GM10847 (cell line): Measurements from ENCODE around the gene CYTH1.

Source experiments
- POLR2A ChIP-seq: IDR thresholded peaks from 2 replicates; pipeline ENCODE4 v1.6.1; 2011; ENCODE audit not compliant: insufficient read length; ENCODE audit errors: extremely low read depth

Gene CYTH1

DNA sequence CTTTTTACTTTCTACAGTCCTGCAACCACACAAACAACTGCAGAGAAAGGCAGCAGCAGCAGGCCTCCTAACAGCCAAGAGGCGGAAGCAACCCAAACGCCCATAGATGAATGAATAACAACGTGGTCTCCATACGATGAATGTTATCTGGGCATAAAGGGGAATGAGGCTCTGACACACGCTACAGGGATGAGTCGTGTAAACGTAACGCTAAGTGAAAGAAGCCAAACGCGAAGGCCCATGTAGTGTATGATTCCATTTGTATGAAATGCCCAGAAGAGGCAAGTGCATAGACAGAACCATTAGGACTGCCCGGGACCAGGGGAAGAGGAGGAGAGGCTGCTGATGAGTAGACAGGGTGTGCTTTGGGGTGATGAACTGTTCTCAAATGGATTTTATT, 110.1 kb downstream of the CYTH1 start:
- no peak for TF ChIP-seq POLR2A

DNA sequence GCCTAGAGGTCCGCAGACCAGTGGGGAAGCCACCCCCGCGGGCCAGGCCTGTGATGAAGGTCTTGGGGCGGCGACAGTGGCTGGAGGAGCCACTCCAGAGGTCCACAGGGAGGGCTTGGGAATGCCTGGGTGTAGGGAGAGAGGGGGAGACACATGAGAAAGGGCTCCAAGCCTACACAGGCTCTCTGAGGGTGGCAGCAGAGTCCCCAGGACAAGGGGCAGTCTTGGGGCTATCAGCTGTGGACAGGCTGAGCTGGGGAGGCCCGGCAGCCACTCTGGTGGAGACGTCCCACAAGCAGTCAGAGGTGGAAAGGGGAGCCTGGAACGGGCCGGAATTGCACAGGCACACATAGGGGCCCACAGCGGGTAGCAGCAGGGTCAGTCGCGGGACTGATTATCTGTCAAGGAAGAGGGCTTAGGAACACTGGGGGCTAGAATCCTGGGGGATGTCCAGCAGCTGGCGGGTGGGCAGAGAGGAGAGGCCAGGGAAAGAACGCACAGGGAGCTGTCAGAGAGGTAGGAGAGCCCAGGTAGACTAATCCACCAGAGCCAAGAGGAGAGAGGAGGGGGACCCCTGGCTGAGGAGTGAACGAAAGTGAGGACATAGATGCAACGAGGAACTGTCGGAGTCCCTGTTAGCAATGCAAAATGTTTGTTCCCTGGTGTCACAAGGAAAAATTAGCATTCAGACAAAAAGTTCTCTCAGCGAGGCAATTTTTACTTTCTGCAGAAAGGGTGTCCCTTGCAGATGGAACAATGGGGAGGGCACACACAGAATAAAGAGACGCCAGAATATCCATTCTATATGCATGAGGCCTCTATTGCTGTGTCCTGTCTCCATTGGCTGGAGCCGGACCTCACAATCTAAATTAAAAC, 111.0 kb downstream of the CYTH1 start:
- TF ChIP-seq POLR2A = no peak

DNA sequence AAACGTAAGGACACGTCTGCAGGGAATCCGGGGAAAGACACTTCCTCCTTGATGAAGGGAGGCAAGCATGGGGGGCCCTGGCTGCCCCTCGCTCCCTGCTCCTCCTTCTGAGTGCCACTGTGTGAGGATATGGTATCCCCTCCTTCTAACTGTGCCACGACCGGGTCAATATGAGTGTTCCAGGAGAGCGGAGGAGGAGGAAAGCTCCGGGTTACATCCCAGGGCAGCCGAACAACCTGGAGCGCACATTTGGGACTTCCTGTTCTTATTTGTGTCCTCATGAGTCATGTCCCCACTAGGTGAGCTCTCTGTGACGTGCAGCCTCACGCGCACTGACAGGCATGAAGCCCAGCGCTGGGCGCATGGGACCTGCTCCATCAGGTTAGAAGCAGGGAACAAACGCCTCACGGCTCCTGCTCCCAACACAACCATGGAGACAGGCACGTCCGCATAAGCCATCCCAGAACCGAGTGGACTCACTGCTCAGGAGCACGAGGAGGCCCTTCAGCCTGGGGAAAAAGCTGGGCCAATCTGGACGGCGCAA, 112.0 kb downstream of the CYTH1 start:
- TF ChIP-seq POLR2A = no peak

DNA sequence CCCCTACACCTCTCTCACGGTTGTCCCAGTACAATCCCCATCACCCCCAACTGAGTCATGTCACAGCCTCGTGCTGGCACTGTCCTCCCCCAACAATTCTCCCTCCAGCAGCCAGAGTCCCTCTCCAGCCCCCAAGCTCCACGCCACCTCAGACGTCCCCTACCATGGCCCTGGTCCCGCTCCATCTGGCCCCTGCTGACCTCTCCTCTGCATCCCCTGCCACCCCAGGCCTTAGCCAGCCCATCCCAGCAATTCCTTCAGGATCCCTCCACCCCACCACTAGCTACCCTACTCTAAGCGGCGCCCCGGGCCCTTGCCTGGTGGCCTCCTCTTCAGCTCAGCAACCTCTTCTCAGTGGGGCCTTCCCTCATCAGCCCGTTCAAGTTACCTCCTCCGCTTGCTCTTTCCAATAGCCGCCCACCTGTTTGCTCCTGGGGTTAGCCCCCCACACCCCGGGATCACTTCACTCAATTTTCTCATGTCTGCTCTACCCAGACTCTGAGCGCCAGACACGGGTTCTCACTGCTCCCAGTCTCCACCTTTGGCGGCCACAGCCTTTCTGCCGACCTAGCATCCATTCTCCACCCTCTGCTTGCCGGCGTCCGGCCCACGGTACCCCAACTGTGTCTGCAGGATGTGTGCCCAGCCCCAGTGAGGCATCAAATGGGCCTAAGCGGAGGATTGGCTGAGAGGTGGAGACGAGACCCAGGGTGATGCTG, 112.7 kb downstream of the CYTH1 start:
- no peak for TF ChIP-seq POLR2A

DNA sequence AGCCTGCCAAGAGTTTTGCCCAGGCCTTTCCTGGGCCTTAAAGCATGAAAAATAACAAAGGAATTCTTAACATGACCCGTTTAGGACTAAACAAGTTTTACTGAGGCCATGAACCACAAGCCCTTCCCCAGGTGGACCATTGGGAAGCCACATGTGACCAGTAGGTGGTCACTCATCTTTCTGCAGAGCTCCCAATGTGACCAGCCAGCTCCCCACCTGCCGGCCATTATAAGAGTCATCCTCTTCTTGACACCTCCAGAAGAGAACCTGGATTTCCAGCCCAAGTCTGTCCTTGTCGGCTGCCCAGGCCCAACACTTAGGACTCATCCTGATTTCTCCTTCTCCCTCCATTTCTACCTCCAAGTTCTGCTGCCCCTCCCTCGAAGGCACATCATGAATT, 113.2 kb downstream of the CYTH1 start:
- no peak for TF ChIP-seq POLR2A

DNA sequence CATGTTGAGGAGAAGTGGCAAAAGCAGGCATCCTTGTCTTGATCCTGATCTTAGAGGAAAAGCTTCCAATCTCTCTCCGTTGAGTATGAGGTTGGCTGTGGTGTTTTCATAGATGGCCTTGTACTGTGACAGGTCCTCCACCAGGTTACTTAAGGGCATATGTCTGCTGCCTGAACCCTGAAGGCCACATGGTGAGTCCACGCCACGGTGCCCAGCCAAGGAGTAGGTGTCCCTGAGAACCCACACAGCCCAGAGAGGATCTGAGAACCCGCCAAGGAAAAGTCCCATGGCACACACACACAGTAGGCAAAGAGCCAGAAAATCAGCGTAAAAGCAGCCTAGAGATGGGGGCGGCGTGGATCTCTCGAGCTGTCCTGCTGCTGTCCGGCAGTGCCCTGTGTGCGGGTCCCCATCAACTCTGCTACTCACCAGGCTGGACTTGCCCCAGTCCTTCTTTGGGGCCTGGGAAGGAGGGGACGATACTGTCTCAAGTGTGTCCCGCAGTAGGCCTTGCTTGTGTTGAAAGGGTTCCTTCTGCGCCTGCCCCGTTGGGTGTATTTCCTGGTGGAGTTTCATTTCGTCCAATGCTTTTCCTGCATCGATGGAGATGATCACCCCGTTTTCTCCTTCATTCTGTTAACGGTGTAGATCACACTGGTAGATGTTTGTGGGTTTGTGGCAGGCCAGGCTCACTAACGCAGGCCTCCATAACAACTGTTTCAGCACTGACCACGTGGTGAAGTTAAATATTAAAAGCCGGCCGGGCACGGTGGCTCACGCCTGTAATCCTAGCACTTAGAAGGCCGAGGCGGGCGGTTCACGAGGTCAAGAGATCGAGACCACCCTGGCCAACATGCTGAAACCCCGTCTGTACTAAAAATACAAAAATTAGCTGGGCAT, 114.1 kb downstream of the CYTH1 start:
- no peak for TF ChIP-seq POLR2A

DNA sequence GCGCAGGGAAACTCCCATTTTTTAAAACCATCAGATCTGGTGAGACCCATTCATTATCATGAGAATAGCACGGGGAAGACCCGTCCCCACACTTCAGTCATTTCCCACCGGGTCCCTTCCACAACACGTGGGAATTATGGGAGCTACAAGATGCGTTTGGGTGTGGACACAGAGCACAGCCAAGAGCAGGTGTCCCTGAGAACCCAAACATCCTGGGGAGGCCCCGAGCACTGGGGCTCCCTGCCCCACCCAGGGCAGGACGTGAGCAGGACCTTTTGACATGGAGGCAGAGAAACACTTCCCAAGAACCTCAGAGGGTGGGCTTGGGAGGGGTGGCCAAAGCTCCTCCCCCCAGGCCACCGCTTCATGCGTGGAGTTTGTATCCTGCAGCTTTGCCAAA, 115.0 kb downstream of the CYTH1 start:
- TF ChIP-seq POLR2A = no peak

DNA sequence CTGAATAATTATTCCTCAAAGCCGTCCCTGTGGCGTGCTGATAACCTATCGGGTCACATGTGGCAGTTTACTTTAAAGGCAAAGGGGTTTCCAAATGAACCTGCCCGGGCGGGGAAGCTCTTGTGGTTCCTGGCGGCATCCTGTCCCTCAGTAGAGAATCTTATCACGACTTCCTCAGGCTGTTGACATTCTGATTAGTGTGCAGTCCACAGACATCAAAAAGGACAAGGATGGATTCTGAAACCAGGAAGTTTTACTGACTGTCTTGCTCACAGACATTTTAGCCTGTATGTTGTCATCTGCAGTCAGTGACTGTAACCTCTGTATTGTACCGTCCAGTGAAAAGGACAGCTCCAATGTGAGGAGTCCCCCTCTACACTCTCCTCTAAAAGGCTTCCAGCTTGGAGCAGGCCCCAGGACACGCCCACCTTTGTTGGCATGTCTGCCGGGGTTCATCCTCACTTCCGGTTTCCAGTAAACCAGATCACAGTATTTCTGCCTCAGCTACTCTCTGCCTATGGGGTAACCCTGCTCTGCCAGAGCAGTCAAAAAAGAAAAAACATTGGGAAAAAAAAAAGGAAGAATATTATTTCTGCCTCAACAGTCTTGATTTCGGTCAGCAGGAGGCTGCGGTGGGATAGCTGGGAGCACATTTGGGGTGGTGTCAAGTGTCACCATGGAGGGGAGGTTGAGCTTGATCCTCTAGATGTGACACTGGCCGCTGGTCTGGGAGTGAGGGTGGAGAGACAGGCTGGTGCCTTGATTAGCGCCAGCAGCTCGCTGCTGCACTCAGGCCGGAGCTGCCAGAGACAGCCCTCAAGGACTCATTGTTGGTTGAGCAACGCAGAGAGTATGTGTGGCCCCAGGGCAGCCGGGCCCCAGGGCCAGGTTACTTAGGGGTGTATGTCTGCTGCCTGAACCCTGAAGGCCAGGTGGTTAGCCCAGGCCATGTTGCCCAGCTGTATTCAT, 115.8 kb downstream of the CYTH1 start:
- TF ChIP-seq POLR2A = no peak

DNA sequence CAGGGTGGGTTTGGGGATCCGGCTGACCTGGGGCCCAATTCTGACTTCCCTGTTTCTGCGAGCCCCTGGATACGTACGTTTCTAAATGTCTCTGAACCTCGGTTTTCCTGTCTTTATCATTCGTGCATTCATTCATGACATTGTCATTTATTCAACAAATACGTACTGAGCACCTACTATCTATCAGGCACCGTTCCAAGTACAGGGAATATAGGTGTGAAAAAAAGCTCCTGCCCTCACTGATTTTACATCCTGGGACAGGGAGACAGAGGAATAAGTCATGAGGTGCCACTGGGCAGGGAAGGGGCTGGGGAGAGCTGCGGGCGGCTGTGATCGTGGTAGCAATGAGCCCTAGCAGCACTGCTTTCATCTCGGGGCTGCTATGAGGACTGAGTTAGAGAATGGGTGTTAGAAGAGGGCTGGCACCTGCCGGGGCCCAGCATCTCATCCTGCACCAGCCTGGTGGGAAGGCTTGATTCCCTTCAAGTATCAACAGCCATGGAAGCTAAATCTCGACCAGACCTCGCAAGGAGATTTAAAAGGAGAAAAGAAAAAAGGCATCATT, 116.6 kb downstream of the CYTH1 start:
- TF ChIP-seq POLR2A = no peak

DNA sequence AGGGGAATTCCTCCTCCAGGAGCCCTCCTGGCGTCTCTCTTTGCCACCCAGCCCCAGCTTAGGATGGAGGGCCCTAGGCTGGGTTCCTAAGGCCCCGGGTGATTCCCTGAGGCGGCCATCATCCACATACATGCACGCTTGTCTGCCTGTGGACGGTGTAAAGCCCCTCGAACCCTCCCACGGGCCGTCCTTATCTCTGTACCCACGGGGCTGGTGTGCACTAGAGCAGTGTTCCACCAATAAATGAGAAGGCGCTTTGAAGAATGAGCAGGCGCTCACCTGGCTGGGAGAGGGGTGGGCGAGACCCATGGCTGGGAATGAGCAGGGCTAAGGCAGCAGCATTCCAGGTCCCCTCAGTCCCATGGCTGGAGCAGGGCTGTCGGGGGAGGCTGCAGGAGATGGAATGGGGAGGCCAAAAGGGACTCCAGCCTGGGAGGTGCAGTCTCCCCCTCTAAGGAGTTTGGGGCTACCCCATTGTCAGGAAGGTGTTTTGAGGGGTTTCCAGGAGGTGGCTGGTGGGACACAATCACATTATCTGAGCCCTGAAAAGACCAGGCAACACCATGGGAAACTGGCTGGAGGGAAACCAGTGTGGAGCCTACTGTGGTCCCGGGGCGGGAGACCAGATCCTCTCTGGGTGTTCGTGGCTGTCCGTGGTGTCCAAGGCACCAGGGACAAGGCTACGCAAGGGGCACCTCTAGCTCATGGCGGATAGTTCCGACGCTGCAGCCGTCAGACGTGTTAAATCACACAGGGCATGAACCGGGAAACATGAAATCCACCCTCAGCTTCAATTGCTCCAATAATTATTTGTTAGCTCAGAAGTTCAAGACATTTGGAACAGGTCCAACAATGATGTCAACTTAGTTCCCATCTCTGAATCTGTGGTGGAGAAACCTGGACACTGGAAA, 117.3 kb downstream of the CYTH1 start:
- TF ChIP-seq POLR2A = no peak

DNA sequence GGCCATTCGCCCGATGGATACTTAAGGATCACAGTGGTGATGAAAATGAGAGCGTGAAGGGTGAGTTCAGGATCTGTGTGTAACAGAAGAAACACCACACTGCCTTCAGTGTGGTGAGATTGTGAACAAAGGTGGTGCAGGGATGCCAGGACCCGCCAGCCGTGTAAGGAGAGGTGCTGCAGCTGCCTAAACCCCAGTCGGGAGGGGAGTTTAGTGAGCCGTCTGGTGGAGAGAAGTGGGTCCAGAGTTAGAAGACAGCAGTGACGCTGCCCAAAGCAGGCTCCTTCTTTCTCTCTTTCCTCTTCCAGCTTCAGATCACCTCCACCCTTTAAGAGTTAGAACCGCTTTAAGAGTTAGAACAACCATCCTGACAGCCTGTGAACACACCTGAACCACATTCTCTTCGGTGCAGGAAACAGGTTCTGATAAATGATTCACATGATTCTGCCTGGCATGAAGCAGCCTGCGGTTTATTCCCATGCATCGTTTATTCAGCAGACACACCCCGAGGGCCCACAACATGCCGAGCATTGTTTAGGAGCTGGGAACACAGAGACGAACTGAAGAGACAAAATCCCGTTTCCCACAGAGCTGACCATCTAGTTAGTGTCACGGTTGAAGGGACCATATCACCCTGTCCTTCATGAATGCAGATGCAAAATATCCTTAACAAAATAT, 120.8 kb downstream of the CYTH1 start:
- no peak for TF ChIP-seq POLR2A

DNA sequence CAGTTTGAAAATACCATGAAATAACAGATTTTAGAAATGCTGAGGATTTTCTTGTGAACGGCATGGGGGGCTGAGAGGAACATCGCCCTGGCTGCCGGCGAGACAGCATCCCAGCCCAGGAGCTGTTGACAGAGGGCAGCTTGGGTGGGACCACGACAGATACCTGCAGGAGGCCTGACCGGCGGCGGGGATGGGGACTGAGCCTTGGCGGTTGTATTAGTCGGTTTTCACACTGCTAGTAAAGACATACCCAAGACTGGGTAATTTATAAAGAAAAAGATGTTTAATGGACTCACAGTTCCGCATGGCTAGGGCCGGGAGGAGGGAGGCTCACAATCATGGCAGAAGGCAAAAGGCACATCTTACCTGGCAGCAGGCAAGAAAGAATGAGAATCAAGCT, 122.5 kb downstream of the CYTH1 start:
- TF ChIP-seq POLR2A = no peak

DNA sequence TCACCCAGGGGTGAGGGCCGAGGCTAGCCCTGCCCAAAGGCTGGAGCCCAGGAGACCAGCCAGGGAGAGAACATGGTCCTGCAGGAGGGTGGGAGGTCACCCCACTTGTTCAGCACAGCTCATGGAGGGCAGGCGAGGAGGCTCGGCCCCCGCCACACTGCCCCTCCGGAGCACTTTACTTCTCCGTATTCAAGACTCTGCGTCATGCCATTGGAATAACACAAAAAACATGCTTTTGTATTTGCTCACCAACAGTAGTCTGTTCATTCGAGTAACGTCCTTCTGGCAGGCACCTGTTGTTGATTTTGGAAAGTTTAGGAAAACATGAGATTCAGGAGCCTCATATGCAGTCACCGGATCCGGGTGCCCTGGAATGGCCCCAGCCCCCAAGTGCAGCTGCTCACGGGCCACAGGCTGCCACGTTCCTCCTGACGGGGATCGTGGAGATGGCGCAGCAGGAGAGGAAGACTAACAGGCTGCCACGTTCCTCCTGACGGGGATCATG, 123.7 kb downstream of the CYTH1 start:
- TF ChIP-seq POLR2A = no peak
